Measurements from ENCODE around the gene SLC29A4. TPM values are rescaled to one million over a fixed set of nuclear protein-coding genes. Genes with fewer than 3 reads are reported as not detected.
"Not testable (repeated sequence)": the region's sequence is repeated elsewhere in the genome, so short reads cannot be mapped to it uniquely, and the experiment has no call there.

The SLC29A4 gene
- total RNA-seq, 1 donor from 2014 or later: 7.3 TPM

GRCh38 chr7:5255832-5256231 lies 26.9 kb upstream of the SLC29A4 start:
- Histone ChIP-seq H3K27me3 (no peaks in the 10 kb centered on the region), H4K20me1 (ENCODE audit: low read depth) (no peaks in the 10 kb centered on the region), H3K27ac (no peak overlapping the region), H3F3A (ENCODE audit: low read depth) (no peaks in the 10 kb centered on the region), H3K36me3 (no peaks in the 10 kb centered on the region), H3K4me1 (no peaks in the 10 kb centered on the region), H3K9ac (no peak overlapping the region), H3K4me3 (no peak overlapping the region), H3K4me2 (no peak overlapping the region), H3K9me3 (ENCODE audit: low read depth) (no peaks in the 10 kb centered on the region), H2AFZ (replicated peaks) (no peak overlapping the region), H3K79me2 (ENCODE audit: low read depth) (no peaks in the 10 kb centered on the region)
- Mint-ChIP-seq H3K27ac (no peak overlapping the region), H3K4me3 (peak overlapping the region; percentile 41), H3K4me1 (peaks cover 20% of the 10 kb centered on the region), H3K27me3 (ENCODE audit: insufficient read depth, low read depth) (peaks cover 8% of the 10 kb centered on the region), H3K36me3 (no peaks in the 10 kb centered on the region), H3K9me3 (no peaks in the 10 kb centered on the region)
- DNase-seq (ENCODE audit: low spot score): no peak
- TF ChIP-seq EZH2 (IDR thresholded peaks at IDR 0.05) (no peak), CTCF (IDR thresholded peaks at IDR 0.05) (no peak), EZH2phosphoT487 (IDR thresholded peaks at IDR 0.05) (no peak)

GRCh38 chr7:5260530-5261068 lies 22.1 kb upstream of the SLC29A4 start:
- not testable (repeated sequence) for H3K9me3 Mint-ChIP-seq; H3K4me2 ChIP-seq; H3K79me2 ChIP-seq (ENCODE audit: low read depth); H3K4me3 Mint-ChIP-seq; H3K27me3 ChIP-seq; H3F3A ChIP-seq (ENCODE audit: low read depth); H3K27ac Mint-ChIP-seq; H3K4me3 ChIP-seq; H3K9me3 ChIP-seq (ENCODE audit: low read depth); H2AFZ ChIP-seq (replicated peaks); H3K27ac ChIP-seq; H4K20me1 ChIP-seq (ENCODE audit: low read depth); H3K9ac ChIP-seq; H3K36me3 Mint-ChIP-seq; H3K36me3 ChIP-seq; DNase-seq (ENCODE audit: low spot score)
- Mint-ChIP-seq H3K4me1 (peaks cover 20% of the 10 kb centered on the region), H3K27me3 (ENCODE audit: insufficient read depth, low read depth) (peaks cover 11% of the 10 kb centered on the region)
- peaks cover 12% of the 10 kb centered on the region for H3K4me1 ChIP-seq

- not testable (repeated sequence) for H3K9me3 Mint-ChIP-seq; H3F3A ChIP-seq (ENCODE audit: low read depth); H3K4me3 Mint-ChIP-seq; H3K27me3 ChIP-seq; H3K79me2 ChIP-seq (ENCODE audit: low read depth); H3K36me3 Mint-ChIP-seq; H2AFZ ChIP-seq (replicated peaks); H3K4me3 ChIP-seq; H3K36me3 ChIP-seq; H3K9me3 ChIP-seq (ENCODE audit: low read depth); H3K9ac ChIP-seq; H4K20me1 ChIP-seq (ENCODE audit: low read depth); H3K27ac ChIP-seq
- H3K4me2 ChIP-seq: peak overlapping the region; percentile 47
- Mint-ChIP-seq H3K27me3 (ENCODE audit: insufficient read depth, low read depth) (peaks cover 15% of the 10 kb centered on the region), H3K27ac (peak overlapping the region; percentile 46), H3K4me1 (peaks cover 32% of the 10 kb centered on the region)
- peak; percentile 52 for DNase-seq (ENCODE audit: low spot score)
- H3K4me1 ChIP-seq: peaks cover 14% of the 10 kb centered on the region
These were observed 19.7 kb upstream of the SLC29A4 start for GRCh38 chr7:5263066-5263465.

GRCh38 chr7:5265320-5266190 lies 17.2 kb upstream of the SLC29A4 start:
- Histone ChIP-seq H3K27ac (no peak overlapping the region), H3K79me2 (ENCODE audit: low read depth) (no peaks in the 10 kb centered on the region), H3K4me1 (peaks cover 14% of the 10 kb centered on the region), H3K36me3 (no peaks in the 10 kb centered on the region), H3K27me3 (no peaks in the 10 kb centered on the region), H3K9ac (no peak overlapping the region), H4K20me1 (ENCODE audit: low read depth) (no peaks in the 10 kb centered on the region), H2AFZ (replicated peaks) (no peak overlapping the region), H3F3A (ENCODE audit: low read depth) (peaks cover 4% of the 10 kb centered on the region), H3K9me3 (ENCODE audit: low read depth) (no peaks in the 10 kb centered on the region), H3K4me2 (no peak overlapping the region), H3K4me3 (no peak overlapping the region)
- peaks cover 31% of the 10 kb centered on the region for H3K4me1 Mint-ChIP-seq
- DNase-seq (ENCODE audit: low spot score): no peak
- H3K27ac Mint-ChIP-seq: peak overlapping the region; percentile 3
- H3K4me3 Mint-ChIP-seq: no peak overlapping the region
- H3K27me3 Mint-ChIP-seq (ENCODE audit: insufficient read depth, low read depth): peaks cover 23% of the 10 kb centered on the region
- TF ChIP-seq EZH2phosphoT487 (IDR thresholded peaks at IDR 0.05): no peak
- no peak for TF ChIP-seq EZH2 (IDR thresholded peaks at IDR 0.05)
- TF ChIP-seq CTCF (IDR thresholded peaks at IDR 0.05): no peak
- H3K36me3 Mint-ChIP-seq: no peaks in the 10 kb centered on the region
- H3K9me3 Mint-ChIP-seq: no peaks in the 10 kb centered on the region

All from neural progenitor cell (in vitro differentiated cells).